Thoracic aorta (tissue), 2 donors: ENCODE results near the gene CUX1. TPM values are rescaled to one million over a fixed set of nuclear protein-coding genes. Genes with fewer than 3 reads are reported as not detected.
"Not testable (repeated sequence)": the region's sequence is repeated elsewhere in the genome, so short reads cannot be mapped to it uniquely, and the experiment has no call there.

Experiments used
- ATAC-seq: fragments of 150-250 bp; one replicate; pipeline ENCODE4 v1.8.0; 2017; ENCODE audit warnings: low read depth; ENCODE audit not compliant: insufficient number of reproducible peaks, low FRiP score
- DNase-seq: peaks from one replicate; pipeline ENCODE4 v3.0.0-alpha.2; 2020; ENCODE audit warnings: low spot score
- H3K27ac ChIP-seq, 2 donors: fragments of 200-600 bp; sonication (generic); 1 replicate in 1 of 2; 2 replicates in 1 of 2; pipeline ENCODE4 v1.5.1; 2016; ENCODE audit warnings: mild to moderate bottlenecking in 2 of 2, moderate library complexity in 2 of 2
- H3K27me3 ChIP-seq: fragments of 200-600 bp; sonication (generic); replicated peaks from 2 replicates; pipeline ENCODE4 v1.6.0; 2016; ENCODE audit warnings: mild to moderate bottlenecking; ENCODE audit not compliant: insufficient read depth
- H3K36me3 ChIP-seq: fragments of 200-600 bp; sonication (generic); one replicate; pipeline ENCODE4 v1.5.1; 2016
- H3K4me1 ChIP-seq, 2 donors: fragments of 200-600 bp; sonication (generic); 1 replicate in 1 of 2; 2 replicates in 1 of 2; pipeline versions ENCODE4 v1.5.1 to v1.6.0; 2016; ENCODE audit warnings: low read depth in 2 of 2, mild to moderate bottlenecking in 1 of 2; ENCODE audit not compliant: control insufficient read depth in 1 of 2
- H3K4me3 ChIP-seq: fragments of 200-600 bp; sonication (generic); 2 replicates; pipeline ENCODE4 v1.5.1; 2016; ENCODE audit warnings: mild to moderate bottlenecking
- H3K9me3 ChIP-seq: fragments of 200-600 bp; sonication (generic); 2 replicates; pipeline ENCODE4 v1.5.1; 2016
- total RNA-seq, 2 donors: library from RNA; depleted of rRNA; stranded (reverse); fragments of >200 nt; gene quantifications; one replicate each; pipeline versions ENCODE4 v1.1.0 to v1.2.3, GENCODE V29; 2016
- TF ChIP-seq, protein P1 (sequence below): fragments of 200-600 bp; sonication (generic); IDR thresholded peaks from one replicate; pipeline ENCODE4 v1.5.1; 2019; ENCODE audit warnings: antibody characterized with exemption

The CUX1 gene
- total RNA-seq, 2 donors from 2014 or later, result 85.0 to 179 TPM

DNA sequence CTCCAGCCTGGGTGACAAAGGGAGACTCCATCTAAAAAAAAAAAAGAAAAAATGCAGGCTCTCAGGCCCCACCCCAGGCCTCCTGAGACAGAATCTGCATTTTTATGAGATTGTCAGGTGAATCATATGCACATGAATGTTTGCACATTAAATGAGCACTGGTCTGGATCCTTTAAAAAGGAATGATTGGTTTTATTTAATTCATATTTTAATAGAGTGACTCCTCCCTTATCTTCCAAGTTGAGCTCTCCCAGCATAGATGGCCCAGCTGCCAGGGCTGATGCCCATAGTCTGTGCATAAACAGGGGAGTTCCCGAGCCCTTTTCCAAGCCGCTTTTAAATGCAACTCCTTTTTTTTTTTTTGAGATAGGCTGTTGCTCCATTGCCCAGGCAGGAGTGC is 28.5 kb downstream of the CUX1 start:
- TF ChIP-seq, protein P1, sequence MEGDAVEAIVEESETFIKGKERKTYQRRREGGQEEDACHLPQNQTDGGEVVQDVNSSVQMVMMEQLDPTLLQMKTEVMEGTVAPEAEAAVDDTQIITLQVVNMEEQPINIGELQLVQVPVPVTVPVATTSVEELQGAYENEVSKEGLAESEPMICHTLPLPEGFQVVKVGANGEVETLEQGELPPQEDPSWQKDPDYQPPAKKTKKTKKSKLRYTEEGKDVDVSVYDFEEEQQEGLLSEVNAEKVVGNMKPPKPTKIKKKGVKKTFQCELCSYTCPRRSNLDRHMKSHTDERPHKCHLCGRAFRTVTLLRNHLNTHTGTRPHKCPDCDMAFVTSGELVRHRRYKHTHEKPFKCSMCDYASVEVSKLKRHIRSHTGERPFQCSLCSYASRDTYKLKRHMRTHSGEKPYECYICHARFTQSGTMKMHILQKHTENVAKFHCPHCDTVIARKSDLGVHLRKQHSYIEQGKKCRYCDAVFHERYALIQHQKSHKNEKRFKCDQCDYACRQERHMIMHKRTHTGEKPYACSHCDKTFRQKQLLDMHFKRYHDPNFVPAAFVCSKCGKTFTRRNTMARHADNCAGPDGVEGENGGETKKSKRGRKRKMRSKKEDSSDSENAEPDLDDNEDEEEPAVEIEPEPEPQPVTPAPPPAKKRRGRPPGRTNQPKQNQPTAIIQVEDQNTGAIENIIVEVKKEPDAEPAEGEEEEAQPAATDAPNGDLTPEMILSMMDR, result no peak
- peaks cover 9% of the 10 kb centered on the region in 2 donors for H3K4me1 ChIP-seq
- no peak for DNase-seq
- no peak overlapping the region for H3K4me3 ChIP-seq
- no peaks in the 10 kb centered on the region for H3K9me3 ChIP-seq
- no peaks in the 10 kb centered on the region for H3K27me3 ChIP-seq
- no peaks in the 10 kb centered on the region for H3K36me3 ChIP-seq
- H3K27ac ChIP-seq, result no peak overlapping the region
- ATAC-seq, result no peak

DNA sequence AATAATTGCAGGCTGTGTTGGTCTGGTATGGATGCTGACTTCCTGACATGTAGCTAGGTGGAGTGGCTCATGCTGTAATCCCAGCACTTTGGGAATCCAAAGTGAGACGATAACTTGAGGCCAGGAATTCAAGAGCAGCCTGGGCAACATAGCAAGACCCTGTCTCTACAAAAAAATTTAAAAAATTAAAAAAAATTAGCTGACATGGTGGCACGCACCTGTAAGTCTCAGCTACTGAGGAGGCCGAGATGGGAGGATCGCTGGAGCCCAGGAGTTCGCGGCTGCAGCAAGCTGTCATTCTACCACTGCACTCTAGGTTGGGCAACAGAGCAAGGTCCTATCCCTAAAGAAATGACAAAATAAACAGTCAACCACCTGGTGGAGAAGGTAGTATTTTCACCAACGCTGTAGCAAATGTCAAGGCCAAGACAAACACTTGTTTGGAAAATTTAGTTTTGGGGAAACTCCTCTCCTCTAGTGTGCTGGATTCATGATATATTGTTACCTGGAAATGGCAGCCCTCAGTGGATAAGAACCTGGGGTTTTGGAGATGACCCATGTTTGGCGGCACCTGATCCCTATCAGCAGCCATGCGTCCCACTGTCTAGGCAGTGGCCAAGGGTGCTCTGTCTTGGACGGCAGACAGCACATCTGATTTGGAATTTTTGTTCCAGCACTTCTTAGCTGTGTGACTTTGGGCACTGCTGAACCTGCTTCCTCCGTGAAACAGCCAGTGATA is 29.5 kb downstream of the CUX1 start:
- no peaks in the 10 kb centered on the region for H3K36me3 ChIP-seq
- no peaks in the 10 kb centered on the region for H3K9me3 ChIP-seq
- TF ChIP-seq, protein P1, result no peak
- no peak for DNase-seq
- H3K4me1 ChIP-seq, result peaks cover 7 to 9% of the 10 kb centered on the region in 2 donors
- H3K27me3 ChIP-seq, result no peaks in the 10 kb centered on the region
- no peak overlapping the region for H3K4me3 ChIP-seq
- H3K27ac ChIP-seq, result no peak overlapping the region
- no peak for ATAC-seq

DNA sequence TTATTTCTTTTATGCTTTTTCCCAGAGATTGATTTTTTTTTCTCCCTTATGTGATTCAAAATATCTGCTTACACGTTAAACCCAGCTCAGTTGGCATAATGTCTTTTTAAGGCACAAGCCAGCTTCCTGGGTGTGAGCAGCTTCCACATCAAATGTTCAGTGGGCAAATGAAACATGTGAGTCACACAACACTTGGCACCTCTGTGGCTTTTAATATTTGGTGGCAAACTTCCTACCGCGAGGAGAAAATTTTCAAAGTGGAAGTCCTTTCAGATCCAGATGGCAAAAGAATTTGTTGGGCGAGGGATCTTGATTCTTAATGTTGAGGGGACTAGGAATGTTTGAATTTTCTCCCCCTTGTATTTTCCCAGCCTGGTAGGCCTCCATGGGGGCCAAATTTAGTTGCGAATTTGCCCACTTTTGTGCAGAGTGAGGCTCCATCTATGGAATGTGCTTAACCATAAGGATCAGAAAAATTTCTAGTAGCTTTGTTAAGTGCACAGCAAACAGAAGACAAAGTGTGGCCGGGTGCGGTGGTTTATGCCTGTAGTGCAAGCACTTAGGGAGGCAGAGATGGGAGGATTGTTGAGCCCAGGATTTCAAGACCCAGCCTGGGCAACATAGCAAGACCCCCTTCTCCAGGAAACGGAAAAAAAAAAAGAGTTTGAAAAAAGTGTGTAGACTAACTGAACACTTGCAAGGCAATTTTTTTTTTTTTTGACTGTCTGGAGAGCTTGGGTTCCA is 31.0 kb downstream of the CUX1 start:
- Histone ChIP-seq H3K27me3 (no peaks in the 10 kb centered on the region), H3K27ac (peak overlapping the region in 1 of 2 donors; percentile 7), H3K4me3 (peak overlapping the region; percentile 17), H3K36me3 (no peaks in the 10 kb centered on the region), H3K4me1 (peaks cover 7 to 9% of the 10 kb centered on the region in 2 donors), H3K9me3 (no peaks in the 10 kb centered on the region)
- TF ChIP-seq, protein P1, result no peak
- DNase-seq (no peak), ATAC-seq (peak; percentile 54)

DNA sequence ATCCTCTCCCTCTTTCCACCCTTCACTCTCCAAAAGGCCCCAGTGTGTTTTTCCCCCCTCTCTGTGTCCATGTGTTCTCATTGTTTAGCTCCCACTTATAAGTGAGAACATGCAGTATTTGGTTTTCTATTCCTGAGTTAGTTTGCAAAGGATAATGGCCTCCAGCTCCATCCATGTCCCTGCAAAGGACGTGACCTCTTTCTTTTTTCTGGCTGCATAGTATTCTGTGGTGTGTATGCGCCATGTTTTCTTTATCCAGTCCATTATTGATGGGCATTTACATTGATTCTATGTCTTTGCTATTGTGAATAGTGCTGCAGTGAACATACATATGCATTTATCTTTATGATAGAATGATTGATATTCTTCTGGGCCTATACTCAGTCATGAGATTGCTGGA is 31.9 kb downstream of the CUX1 start:
- DNase-seq, H3K27ac ChIP-seq, H3K27me3 ChIP-seq, H3K9me3 ChIP-seq, H3K4me1 ChIP-seq, H3K4me3 ChIP-seq, H3K36me3 ChIP-seq, ATAC-seq: not testable (repeated sequence)

DNA sequence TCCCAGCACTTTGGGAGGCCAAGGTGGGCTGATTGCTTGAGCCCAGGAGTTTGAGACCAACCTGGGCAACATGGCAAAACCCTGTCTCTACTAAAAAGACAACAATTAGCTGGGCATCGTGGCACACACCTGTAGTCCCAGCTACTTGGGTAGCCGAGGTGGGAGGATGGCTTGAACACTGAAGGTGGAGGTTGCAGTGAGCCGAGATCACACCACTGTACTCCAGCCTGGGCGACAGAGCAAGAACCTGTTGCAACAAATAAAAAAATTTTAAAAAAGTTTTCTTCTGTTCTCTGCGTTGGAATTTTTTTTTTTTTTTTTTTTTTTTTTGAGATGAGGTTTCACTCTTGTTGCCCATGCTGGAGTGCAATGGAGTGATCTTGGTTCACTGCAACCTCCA is 34.9 kb downstream of the CUX1 start:
- not testable (repeated sequence) for H3K27ac ChIP-seq, H3K4me3 ChIP-seq, H3K9me3 ChIP-seq, DNase-seq, ATAC-seq, H3K36me3 ChIP-seq, H3K27me3 ChIP-seq
- peaks cover 9 to 26% of the 10 kb centered on the region in 2 donors for H3K4me1 ChIP-seq

DNA sequence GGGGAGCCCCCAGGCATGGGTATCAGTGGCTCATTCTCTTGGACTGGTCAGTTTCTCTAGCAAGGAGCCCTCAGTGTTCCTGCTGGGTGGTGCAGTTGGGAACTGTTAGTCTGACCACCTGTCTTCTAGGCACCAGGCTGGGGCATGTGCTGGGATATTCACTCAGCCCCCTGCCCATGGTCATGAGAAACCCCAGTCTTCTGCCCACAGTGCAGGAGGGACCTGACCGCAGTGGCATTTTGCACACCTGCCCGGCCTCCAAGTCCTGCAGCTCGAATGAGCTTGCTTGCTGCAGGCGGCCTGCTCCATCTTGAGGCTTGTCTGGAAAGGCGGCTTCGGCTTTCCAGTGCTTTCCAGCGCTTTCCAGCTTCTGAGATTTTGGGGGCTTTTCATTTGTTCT is 36.3 kb downstream of the CUX1 start:
- Histone ChIP-seq H3K9me3 (no peaks in the 10 kb centered on the region), H3K27me3 (no peaks in the 10 kb centered on the region), H3K4me1 (peaks cover 11 to 30% of the 10 kb centered on the region in 2 donors), H3K27ac (no peak overlapping the region), H3K36me3 (no peaks in the 10 kb centered on the region), H3K4me3 (no peak overlapping the region)
- DNase-seq (no peak), ATAC-seq (no peak)
- TF ChIP-seq, protein P1, result no peak
